ENCODE results near the gene PGK1.

DNA sequence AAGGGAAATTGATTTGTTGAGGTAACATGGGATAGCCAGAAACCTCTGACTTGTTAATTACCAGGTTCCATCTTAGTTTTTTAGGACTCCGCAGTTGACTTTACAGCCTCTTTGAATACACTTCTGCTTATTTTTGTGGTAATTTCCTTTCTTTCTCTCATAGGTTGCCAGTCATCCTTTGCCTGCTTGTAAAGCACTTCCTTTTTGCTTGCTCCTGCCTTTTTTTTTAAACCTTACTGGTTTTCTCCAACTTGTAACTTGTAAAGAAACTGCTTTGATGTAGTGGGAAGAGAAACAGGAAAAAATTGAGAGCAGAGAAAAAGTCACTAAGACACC is 2.6 kb downstream of the PGK1 start:
- TF ChIP-seq, protein P1, sequence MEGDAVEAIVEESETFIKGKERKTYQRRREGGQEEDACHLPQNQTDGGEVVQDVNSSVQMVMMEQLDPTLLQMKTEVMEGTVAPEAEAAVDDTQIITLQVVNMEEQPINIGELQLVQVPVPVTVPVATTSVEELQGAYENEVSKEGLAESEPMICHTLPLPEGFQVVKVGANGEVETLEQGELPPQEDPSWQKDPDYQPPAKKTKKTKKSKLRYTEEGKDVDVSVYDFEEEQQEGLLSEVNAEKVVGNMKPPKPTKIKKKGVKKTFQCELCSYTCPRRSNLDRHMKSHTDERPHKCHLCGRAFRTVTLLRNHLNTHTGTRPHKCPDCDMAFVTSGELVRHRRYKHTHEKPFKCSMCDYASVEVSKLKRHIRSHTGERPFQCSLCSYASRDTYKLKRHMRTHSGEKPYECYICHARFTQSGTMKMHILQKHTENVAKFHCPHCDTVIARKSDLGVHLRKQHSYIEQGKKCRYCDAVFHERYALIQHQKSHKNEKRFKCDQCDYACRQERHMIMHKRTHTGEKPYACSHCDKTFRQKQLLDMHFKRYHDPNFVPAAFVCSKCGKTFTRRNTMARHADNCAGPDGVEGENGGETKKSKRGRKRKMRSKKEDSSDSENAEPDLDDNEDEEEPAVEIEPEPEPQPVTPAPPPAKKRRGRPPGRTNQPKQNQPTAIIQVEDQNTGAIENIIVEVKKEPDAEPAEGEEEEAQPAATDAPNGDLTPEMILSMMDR (IDR thresholded peaks at IDR 0.05; ENCODE audit: insufficient read depth, low read depth, low read length), result no peak
- no peak for TF ChIP-seq EZH2 (IDR thresholded peaks at IDR 0.05; ENCODE audit: insufficient read depth, low read length)
